GM10266 (cell line): ENCODE measurements around the gene VAT1L.

Experiments used
- DNase-seq: peaks from one replicate; pipeline ENCODE4 v3.0.0; 2012; ENCODE audit errors: extremely low spot score
- CTCF ChIP-seq: IDR thresholded peaks from 2 replicates; pipeline ENCODE4 v1.5.1; 2012; ENCODE audit warnings: mild to moderate bottlenecking, low read depth; ENCODE audit not compliant: control insufficient read depth, insufficient read depth; ENCODE audit errors: missing control alignments

The VAT1L gene

GRCh38 chr16:77762262-77762661, 26.1 kb upstream of the VAT1L start:
- DNase-seq, result no peak
- no peak for TF ChIP-seq CTCF

GRCh38 chr16:77763994-77764393, 24.4 kb upstream of the VAT1L start:
- no peak for TF ChIP-seq CTCF

GRCh38 chr16:77767211-77767610, 21.2 kb upstream of the VAT1L start:
- DNase-seq, result no peak
- no peak for TF ChIP-seq CTCF

More at GRCh38 chr16:77763994-77764393, 24.4 kb upstream of the VAT1L start:
- DNase-seq, result no peak

- no peak for TF ChIP-seq CTCF
- DNase-seq, result no peak
These were observed 20.5 kb upstream of the VAT1L start for GRCh38 chr16:77767826-77768225.

GRCh38 chr16:77775911-77776909, 12.2 kb upstream of the VAT1L start:
- no peak for DNase-seq
- no peak for TF ChIP-seq CTCF

- DNase-seq, result no peak
- TF ChIP-seq CTCF, result no peak
These were observed 10.6 kb upstream of the VAT1L start for GRCh38 chr16:77777745-77778144.

GRCh38 chr16:77780378-77780837, 8.0 kb upstream of the VAT1L start:
- TF ChIP-seq CTCF, result no peak
- DNase-seq, result no peak
